Measurements from ENCODE around the gene CYP8B1. TPM values are rescaled to one million over a fixed set of nuclear protein-coding genes. Genes with fewer than 3 reads are reported as not detected.

Gene CYP8B1, protein sequence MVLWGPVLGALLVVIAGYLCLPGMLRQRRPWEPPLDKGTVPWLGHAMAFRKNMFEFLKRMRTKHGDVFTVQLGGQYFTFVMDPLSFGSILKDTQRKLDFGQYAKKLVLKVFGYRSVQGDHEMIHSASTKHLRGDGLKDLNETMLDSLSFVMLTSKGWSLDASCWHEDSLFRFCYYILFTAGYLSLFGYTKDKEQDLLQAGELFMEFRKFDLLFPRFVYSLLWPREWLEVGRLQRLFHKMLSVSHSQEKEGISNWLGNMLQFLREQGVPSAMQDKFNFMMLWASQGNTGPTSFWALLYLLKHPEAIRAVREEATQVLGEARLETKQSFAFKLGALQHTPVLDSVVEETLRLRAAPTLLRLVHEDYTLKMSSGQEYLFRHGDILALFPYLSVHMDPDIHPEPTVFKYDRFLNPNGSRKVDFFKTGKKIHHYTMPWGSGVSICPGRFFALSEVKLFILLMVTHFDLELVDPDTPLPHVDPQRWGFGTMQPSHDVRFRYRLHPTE
- total RNA-seq (2014; rRNA removed; shearing (Covaris generic); ENCODE audit: low replicate concordance), result not detected in 2 replicates

DNA sequence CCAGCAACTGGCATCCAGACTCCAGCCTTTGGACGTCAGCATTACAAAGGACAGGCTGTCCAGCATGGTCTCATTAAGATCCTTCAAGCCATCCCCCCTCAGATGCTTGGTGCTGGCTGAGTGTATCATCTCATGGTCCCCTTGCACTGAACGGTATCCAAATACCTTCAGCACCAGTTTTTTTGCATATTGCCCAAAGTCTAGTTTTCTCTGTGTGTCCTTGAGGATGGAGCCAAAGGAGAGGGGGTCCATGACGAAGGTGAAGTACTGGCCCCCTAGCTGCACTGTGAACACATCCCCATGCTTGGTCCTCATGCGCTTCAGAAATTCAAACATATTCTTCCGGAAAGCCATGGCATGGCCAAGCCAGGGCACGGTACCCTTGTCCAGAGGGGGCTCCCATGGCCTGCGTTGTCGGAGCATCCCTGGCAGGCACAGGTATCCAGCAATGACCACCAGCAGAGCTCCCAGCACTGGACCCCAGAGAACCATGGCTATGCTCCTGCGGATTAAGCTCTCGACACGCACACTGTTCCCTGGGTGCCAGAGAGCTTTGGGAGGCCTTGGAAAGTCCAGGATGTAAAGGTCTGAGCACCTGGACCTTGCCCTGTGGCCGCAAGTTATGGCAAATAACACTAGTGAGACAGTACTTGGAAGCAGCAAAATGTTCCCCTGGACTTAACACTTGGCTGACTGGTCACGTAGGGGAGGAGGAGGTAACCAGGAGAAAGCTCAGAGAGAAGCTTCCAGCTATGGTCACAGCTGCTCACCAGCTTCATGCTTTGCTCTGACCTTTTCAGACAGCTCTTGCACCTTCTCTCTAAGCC, at the start of gene CYP8B1:
TSS of gene CYP8B1 (minus strand) at position 555 of the 827 bp plus-strand sequence. CDS start at position 492, 63 bp downstream.
- Histone ChIP-seq H3K4me3 (no peak within 1 kb of the TSS), H3K27me3 (no peaks in the 10 kb centered on the region), H3K36me3 (no peaks in the 10 kb centered on the region), H3K9me3 (no peaks in the 10 kb centered on the region)
- DNase-seq, result no peak

DNA sequence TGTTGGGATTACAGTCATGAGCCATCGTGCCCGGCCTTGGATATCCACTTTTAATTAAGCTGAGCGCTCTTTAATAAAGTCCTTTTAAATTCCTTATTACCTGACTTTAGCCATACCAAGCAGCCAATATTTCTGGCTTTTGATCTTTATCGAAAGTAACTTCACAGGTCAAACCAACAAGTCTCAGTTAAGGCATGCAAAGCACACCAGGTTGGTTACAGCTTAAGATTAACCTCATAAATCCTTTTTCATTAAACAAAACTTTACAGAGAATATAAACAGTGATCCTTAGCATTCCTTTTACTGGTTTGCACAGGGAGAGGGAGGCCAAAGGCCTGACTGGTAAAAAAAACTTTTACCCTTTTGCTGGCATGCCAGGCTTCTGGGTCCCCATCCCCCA, 47.9 kb upstream of the CYP8B1 start:
- H3K36me3 ChIP-seq, result no peaks in the 10 kb centered on the region
- no peak overlapping the region for H3K4me3 ChIP-seq
- DNase-seq, result no peak
- no peaks in the 10 kb centered on the region for H3K9me3 ChIP-seq
- no peaks in the 10 kb centered on the region for H3K27me3 ChIP-seq

DNA sequence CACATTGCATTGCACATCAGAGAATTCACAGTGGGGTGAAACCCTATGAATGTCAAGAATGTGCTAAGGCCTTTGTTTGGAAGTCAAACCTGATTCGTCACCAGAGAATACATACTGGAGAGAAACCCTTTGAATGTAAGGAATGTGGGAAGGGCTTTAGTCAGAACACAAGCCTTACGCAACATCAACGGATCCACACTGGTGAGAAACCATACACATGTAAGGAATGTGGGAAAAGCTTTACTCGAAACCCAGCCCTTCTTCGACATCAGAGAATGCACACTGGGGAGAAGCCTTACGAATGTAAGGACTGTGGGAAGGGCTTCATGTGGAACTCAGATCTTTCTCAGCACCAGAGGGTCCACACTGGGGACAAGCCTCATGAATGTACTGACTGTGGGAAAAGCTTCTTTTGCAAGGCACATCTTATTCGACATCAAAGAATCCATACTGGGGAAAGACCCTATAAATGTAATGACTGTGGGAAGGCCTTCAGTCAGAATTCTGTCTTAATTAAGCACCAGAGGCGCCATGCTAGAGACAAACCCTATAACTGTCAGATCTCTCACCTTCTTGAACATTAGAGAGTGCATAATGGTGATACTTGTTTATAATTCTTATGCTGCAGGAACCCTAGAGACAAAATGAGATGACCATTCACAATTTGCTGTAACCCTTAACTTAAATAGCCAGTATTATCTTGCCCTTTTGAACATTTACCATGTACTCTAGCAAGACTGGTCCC, 39.3 kb upstream of the CYP8B1 start:
- Histone ChIP-seq H3K4me3 (no peak overlapping the region), H3K27me3 (no peaks in the 10 kb centered on the region), H3K9me3 (no peaks in the 10 kb centered on the region; the same call in 1 of the 2 replicates), H3K36me3 (no peaks in the 10 kb centered on the region)
- DNase-seq, result no peak

DNA sequence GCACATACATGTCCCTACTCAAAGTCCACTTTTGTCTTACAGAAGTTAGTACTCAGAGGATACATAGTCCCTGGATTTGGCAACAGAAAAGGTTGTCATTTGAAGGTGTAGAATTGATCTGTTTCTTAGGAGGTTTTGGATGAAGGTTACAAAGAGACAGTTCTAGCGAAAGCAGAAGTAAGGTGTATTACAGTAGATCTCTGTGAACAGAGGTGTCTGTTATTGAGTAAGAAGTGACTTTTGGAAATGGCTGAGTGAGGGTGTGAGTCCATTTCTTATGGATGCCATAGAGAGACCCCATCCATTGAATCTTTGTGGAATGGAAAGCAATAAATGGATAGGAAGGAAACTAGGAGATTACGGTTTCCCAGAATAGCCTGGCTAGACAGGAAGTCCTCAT, 35.9 kb upstream of the CYP8B1 start:
- no peak for DNase-seq
- no peaks in the 10 kb centered on the region; the same call in 1 of the 2 replicates for H3K9me3 ChIP-seq
- no peaks in the 10 kb centered on the region for H3K36me3 ChIP-seq
- H3K27me3 ChIP-seq, result no peaks in the 10 kb centered on the region
- no peak overlapping the region for H3K4me3 ChIP-seq

DNA sequence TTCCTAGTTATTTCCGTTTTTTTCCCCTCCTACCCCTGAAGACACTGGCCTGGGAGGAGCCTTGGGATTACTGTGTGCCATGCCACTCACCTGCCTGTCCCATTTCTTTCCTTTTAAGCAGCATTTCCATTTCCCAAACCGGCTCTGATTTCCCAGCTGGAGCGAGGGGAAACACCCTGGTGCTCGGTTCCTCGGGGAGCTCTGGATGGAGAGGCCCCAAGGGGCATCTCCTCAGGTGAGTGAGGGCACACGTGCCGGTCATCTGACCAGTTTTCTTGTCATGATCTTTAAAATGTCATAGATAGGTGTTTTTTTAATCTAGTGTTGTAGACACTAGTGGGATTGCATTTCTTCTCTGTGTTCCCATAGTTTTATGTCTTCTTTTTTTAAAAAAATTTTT, 33.0 kb upstream of the CYP8B1 start:
- no peaks in the 10 kb centered on the region for H3K36me3 ChIP-seq
- no peak for DNase-seq
- no peaks in the 10 kb centered on the region for H3K27me3 ChIP-seq
- no peaks in the 10 kb centered on the region for H3K9me3 ChIP-seq
- no peak overlapping the region for H3K4me3 ChIP-seq

DNA sequence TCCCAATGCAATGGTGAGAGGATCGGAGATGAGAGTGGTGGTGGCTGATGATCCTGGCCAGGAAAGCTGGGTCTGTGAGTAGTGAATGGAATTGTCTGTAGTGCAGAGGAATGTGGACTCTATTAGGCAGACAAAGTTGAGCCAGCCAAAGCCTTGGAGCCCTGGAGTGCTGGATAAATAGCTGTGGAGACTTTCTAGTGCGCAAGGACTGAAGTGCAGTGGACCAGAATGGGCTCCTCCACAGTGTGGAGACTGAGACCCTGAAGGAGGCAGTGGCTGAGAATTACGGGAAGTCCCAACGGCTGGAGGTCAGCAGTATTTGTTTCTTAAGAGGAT, 31.1 kb upstream of the CYP8B1 start:
- Histone ChIP-seq H3K9me3 (no peaks in the 10 kb centered on the region), H3K4me3 (no peak overlapping the region), H3K36me3 (no peaks in the 10 kb centered on the region), H3K27me3 (no peaks in the 10 kb centered on the region)
- no peak for DNase-seq

DNA sequence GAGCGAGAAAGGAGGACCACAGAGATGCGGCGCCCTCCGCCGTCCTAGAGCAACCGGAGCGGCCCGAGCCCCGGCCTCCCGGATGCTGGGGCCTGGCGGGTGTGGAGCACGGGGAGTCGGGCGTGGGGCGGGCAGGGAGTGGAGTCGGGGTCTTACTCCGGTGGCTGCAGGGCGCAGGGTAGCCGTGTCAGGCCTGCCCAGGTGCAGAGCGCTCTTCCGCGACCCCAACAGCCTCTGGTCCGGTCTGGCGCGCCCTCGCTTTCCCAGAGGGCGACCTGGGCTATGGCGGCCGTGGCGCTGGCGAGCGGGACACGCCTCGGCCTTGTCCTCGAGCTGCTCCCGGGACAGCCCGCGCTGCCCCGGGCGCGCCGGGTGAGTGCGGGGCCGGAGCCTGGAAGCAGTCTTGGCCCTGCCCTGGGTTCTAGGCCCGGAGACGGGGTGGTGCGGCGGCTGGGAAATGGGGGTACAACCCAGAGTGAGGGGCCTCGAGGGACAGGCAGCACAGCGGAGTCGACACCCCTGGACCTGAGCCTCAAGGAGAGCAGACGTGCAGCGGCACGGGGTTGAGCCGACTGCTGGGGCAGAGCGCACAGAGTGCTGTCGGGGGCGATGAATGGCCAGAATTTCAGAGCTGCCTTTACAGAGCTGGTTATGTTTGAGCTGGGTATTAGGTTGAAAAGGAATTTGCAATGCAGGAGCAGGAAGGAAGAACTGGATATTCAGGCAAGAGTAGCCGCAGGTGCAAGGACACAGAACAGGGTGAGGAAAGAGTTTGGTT, 30.6 kb upstream of the CYP8B1 start, which contains the start of gene ZNF662:
TSS of gene ZNF662 (plus strand) at position 73 of the 778 bp plus-strand sequence. CDS start 1,973 bp downstream, outside the sequence.
- H3K4me3 ChIP-seq, result no peak within 1 kb of the TSS
- H3K9me3 ChIP-seq, result no peaks in the 10 kb centered on the region
- no peaks in the 10 kb centered on the region for H3K36me3 ChIP-seq
- no peaks in the 10 kb centered on the region for H3K27me3 ChIP-seq
- DNase-seq, result no peak

DNA sequence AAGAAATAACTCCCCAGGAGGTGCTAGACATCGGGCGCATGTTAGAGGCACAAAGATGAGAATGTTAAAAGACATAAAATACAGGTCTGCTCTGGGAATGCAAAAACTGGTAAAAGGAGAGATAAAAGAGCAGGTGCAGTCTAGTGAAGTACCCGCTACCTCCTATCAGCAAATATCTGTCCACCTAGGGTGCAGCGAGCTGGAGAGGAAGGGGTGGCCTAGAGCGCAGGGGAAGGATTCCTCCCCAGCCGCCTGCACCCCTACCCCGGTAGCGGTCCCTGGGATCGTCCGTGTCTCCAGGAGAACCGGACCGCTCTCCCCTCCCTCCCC, 30.0 kb upstream of the CYP8B1 start:
- H3K4me3 ChIP-seq, result no peak overlapping the region
- no peaks in the 10 kb centered on the region for H3K27me3 ChIP-seq
- no peak for DNase-seq
- H3K9me3 ChIP-seq, result no peaks in the 10 kb centered on the region
- H3K36me3 ChIP-seq, result no peaks in the 10 kb centered on the region

DNA sequence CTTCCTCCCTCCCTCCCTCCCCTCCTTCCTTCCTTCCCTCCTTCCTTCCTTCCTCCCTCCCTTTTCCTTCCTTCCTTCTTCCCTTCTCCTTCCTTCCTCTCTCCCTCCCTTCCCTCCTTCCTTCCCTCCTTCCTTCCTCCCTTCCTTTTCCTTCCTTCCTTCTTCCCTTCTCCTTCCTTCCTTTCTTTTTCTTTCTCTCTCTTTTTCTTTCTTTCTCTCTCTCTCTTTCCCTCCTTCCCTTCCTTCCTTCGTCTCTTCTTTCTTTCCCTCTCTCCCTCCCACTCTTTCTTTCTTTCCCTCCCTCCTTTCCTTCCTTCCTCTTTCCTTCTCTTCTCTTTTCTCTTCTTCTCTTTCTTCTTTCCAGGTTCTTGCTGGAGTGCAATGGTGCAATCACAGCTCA, 28.4 kb upstream of the CYP8B1 start:
- H3K9me3 ChIP-seq, result no peaks in the 10 kb centered on the region
- no peaks in the 10 kb centered on the region for H3K27me3 ChIP-seq
- no peak overlapping the region for H3K4me3 ChIP-seq
- no peak for DNase-seq
- no peaks in the 10 kb centered on the region for H3K36me3 ChIP-seq

DNA sequence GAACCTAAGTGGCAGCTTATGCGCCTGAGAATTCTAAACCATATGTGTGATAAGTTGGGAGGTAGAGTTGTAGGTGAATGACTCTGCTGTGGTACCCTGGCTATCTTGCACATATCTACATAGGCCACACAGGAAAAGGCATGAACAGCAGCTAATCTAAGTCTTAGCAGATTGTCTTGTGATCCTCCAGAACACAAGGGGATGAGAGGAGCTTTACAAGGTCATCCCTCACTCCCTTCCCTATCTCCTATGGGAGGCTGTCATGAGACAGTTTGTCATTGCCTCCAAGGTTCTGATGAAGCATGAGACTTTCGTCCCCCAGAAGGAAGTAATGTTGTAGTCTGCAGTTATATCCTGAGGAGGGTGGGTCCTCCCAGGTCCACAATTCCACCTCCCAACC, 26.6 kb upstream of the CYP8B1 start:
- Histone ChIP-seq H3K4me3 (no peak overlapping the region), H3K27me3 (no peaks in the 10 kb centered on the region), H3K36me3 (no peaks in the 10 kb centered on the region), H3K9me3 (no peaks in the 10 kb centered on the region)
- DNase-seq, result no peak

DNA sequence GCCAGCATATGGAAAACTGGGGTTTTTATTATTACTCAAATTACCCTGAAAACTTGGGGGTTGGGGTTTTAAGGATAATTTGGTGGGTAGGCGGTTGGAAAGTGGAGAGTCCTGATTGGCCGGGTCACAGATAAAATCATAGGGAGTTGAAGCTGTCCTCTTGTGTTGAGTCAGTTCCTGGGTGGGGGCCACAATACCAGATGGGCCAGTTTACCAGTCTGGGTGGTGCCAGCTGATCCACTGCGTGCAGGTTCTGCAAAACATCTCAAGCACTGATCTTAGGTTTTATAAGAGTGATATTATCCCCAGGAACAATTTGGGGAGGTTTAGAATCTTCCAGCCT, 25.4 kb upstream of the CYP8B1 start:
- Histone ChIP-seq H3K36me3 (no peaks in the 10 kb centered on the region), H3K9me3 (no peaks in the 10 kb centered on the region), H3K4me3 (no peak overlapping the region), H3K27me3 (no peaks in the 10 kb centered on the region)
- DNase-seq, result no peak

DNA sequence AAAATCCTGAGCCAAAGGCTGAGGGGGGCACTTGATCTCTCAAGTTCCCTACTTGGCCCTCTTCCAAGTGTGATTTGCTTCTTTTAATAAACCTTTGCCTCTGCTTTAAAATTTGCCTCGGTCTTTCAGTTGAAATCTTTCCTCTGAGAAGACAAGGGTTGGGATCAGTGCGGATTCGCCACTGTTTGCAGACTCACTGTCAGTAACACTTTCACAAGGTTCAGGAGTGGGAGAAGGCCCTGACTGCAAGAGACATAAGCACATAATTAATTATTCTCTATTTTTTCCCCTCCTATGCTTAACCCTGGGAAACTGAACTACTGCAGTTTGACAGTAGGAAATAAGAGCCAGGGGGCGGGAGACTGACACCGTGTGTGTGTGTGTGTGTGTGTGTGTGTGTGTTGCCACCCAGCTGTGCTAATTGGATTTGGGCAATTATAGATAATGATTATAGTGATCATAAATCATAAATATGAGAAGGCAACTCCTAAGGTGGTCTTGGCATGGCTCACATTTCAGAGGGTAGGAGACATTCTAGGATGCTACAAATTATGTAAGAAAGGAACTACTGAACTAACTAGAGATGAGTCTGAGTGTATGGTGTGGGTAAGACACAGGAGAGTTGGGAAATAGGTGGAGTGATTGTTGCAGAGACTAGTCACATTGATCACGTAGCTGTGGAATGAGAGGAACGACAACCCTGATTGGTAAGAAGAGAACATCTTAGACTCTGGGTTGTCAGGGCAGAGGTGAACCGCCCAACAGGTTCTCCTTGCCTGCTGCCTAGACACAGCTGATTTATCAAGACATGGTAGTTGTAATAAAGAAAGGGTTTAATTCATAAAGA, 24.8 kb upstream of the CYP8B1 start:
- Histone ChIP-seq H3K4me3 (no peak overlapping the region), H3K9me3 (no peaks in the 10 kb centered on the region), H3K27me3 (no peaks in the 10 kb centered on the region), H3K36me3 (no peaks in the 10 kb centered on the region)
- DNase-seq, result no peak

DNA sequence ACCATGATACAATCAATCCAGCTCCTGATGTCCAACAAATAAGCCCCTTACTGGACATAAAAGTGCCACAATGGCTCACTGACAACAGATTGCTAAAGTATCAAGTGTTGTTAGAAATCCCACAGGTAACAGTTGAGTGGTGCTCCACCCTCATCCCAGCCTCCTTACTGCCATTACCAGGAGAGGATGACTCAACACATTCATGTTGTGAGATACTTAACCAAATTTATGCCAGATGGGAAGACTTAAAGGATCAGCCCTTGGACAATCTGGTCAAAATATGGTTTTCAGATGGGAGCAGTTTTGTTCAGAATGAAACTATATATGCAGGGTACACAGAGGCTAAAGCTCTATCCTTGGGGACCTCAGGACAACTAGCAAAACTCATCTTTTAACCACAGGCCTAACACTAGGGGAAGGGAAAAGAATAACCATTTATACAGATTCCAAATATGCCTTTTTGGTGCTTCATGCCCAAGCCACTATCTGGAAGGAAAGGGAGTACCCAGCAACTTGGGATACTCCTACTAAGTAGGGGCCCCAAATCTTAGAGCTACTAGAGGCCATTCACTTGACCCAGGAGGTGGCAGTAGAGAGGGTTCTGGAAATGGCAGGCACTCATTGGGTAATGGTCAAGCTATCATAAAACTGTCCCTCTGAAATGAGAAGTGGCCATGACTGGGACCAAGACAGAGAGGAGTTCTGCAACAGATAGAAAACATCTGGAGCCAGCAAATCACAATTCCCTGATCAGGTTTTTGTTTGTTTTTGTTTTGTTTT, 23.4 kb upstream of the CYP8B1 start:
- H3K27me3 ChIP-seq, result no peaks in the 10 kb centered on the region
- no peak overlapping the region for H3K4me3 ChIP-seq
- no peak for DNase-seq
- H3K9me3 ChIP-seq, result no peaks in the 10 kb centered on the region
- H3K36me3 ChIP-seq, result no peaks in the 10 kb centered on the region

DNA sequence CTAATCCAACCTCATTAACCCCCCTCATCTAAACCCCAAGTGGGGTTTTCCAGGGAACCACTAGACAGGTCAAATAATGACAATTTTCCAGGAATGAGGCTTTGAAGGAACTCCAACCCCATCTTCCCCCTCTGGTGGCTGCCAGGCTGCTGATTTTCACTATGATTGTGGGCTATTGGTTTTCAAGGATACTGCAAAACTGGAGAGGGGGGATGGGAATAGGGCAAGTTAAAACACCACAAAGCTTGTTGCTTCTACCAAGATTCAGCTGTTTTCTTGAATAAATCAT, 19.8 kb upstream of the CYP8B1 start:
- no peaks in the 10 kb centered on the region for H3K27me3 ChIP-seq
- H3K36me3 ChIP-seq, result no peaks in the 10 kb centered on the region
- H3K9me3 ChIP-seq, result no peaks in the 10 kb centered on the region
- H3K4me3 ChIP-seq, result no peak overlapping the region
- no peak for DNase-seq

All from MG63 (cell line).